Effector memory CD8-positive, alpha-beta T cell (primary cell): ENCODE measurements around the gene CACNA1C.

Experiments
- ATAC-seq: fragments of 150-1000 bp; cut with Tn5 transposase; replicated peaks from 2 replicates; pipeline ENCODE4 v1.10.0; 2021; ENCODE audit warnings: mild to moderate bottlenecking, moderate library complexity
- DNase-seq, 3 experiments: peaks; one replicate each; pipeline ENCODE4 v3.0.0; 2021
- H3K27ac Mint-ChIP-seq, 2 donors: one replicate each; pipeline ENCODE4 v1.8.0; 2022; ENCODE audit warnings: mild to moderate bottlenecking in 2 of 2, mixed read lengths in 2 of 2, moderate library complexity in 2 of 2
- H3K27me3 Mint-ChIP-seq, 2 donors: one replicate each; pipeline ENCODE4 v1.8.0; 2022; ENCODE audit warnings: mixed read lengths in 2 of 2
- H3K36me3 Mint-ChIP-seq: one replicate; pipeline ENCODE4 v1.8.0; 2022; ENCODE audit warnings: mild to moderate bottlenecking, moderate library complexity, mixed read lengths; ENCODE audit not compliant: insufficient read depth
- H3K4me1 Mint-ChIP-seq, 2 donors: one replicate each; pipeline ENCODE4 v1.8.0; 2022; ENCODE audit warnings: low read depth in 2 of 2, mixed read lengths in 2 of 2
- H3K4me3 Mint-ChIP-seq, 2 donors: one replicate each; pipeline ENCODE4 v1.8.0; 2022; ENCODE audit warnings: mild to moderate bottlenecking in 2 of 2, mixed read lengths in 2 of 2, moderate library complexity in 2 of 2
- H3K9me3 Mint-ChIP-seq, 2 donors: one replicate each; pipeline ENCODE4 v1.8.0; 2022; ENCODE audit warnings: mixed read lengths in 2 of 2

Gene CACNA1C

GRCh38 chr12:2445968-2446367, 393.2 kb downstream of the CACNA1C start:
- no peaks in the 10 kb centered on the region for H3K9me3 Mint-ChIP-seq
- no peak overlapping the region for H3K27ac Mint-ChIP-seq
- no peaks in the 10 kb centered on the region for H3K36me3 Mint-ChIP-seq
- H3K4me3 Mint-ChIP-seq: no peak overlapping the region
- ATAC-seq (no peak), DNase-seq (no peak)
- peaks cover 3 to 6% of the 10 kb centered on the region in 2 donors for H3K4me1 Mint-ChIP-seq
- H3K27me3 Mint-ChIP-seq: peaks cover 27 to 29% of the 10 kb centered on the region in 2 donors

DNA sequence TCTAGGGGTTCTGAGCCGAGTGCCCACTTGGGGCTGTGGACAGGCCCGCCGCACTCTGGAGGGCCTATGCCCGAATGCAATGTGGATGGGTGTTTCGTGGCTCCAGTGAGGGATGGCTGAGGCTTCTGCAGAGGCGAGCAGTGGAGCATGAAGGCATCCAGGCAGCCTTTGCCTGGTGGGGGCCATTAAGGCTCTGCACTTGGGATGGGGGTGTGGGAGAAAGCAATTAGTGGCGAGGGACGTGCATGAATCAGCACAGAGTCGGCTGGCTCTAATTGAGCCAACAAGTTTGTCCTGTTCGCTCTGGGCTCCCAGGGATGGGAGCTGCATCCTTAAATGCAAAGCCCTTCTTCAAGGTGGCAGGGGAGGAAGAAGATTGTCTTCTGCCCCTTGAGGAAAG, 395.1 kb downstream of the CACNA1C start:
- DNase-seq (no peak), ATAC-seq (no peak)
- peaks cover 20 to 29% of the 10 kb centered on the region in 2 donors for H3K27me3 Mint-ChIP-seq
- no peaks in the 10 kb centered on the region for H3K9me3 Mint-ChIP-seq
- H3K4me3 Mint-ChIP-seq: no peak overlapping the region
- H3K4me1 Mint-ChIP-seq: peaks cover 3 to 6% of the 10 kb centered on the region in 2 donors
- no peak overlapping the region for H3K27ac Mint-ChIP-seq
- H3K36me3 Mint-ChIP-seq: no peaks in the 10 kb centered on the region

GRCh38 chr12:2449586-2449985, 396.8 kb downstream of the CACNA1C start:
- H3K36me3 Mint-ChIP-seq: no peaks in the 10 kb centered on the region
- DNase-seq (no peak), ATAC-seq (no peak)
- H3K9me3 Mint-ChIP-seq: no peaks in the 10 kb centered on the region
- H3K4me1 Mint-ChIP-seq: peaks cover 3 to 6% of the 10 kb centered on the region in 2 donors
- H3K27me3 Mint-ChIP-seq: peaks cover 16 to 24% of the 10 kb centered on the region in 2 donors
- no peak overlapping the region for H3K27ac Mint-ChIP-seq
- no peak overlapping the region for H3K4me3 Mint-ChIP-seq

DNA sequence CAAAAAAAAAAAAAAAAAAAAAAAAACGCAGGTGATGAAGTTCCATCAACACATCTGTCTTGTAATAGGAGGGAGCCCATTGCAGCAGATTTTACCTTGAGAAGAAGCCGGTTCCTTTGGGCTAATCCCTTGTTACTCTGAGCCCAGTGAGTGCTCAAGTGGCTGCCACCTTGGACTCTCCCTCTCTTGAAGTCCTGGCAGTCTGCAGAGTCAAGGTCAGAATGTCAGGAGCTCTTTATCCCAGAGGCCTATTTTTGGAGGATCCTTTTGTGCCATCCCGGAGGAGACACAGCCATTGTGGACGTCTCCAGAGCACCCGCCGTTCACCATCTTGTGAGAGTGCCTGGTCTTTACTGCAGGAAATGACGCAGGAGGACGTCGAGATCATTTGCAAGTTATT, 397.8 kb downstream of the CACNA1C start:
- Mint-ChIP-seq H3K27me3 (peaks cover 7 to 15% of the 10 kb centered on the region in 2 donors), H3K9me3 (no peaks in the 10 kb centered on the region), H3K27ac (no peak overlapping the region), H3K4me3 (no peak overlapping the region), H3K36me3 (no peaks in the 10 kb centered on the region), H3K4me1 (peaks cover 3 to 6% of the 10 kb centered on the region in 2 donors)
- ATAC-seq (no peak), DNase-seq (no peak)

DNA sequence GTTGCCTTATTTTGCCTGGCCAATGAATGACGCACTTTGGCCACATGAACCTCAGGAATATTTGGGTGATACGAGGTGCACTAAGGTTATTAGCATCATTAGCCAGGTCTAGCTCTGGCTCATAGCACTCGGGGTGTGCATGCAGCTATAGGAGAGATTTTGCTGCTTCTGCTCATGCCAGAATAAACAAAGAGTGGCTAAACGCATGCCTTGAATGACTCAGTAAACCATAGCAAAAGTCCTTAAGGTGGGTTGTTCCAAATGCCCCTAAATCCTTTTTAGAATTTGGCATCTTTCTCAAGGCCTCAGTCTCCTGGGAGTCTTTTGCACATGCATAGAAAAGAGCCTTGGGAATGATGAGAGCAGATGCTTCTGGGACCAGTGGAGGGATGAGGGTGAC, 398.2 kb downstream of the CACNA1C start:
- ATAC-seq (no peak), DNase-seq (no peak)
- Mint-ChIP-seq H3K27me3 (peaks cover 2 to 10% of the 10 kb centered on the region in 2 donors), H3K9me3 (no peaks in the 10 kb centered on the region), H3K36me3 (no peaks in the 10 kb centered on the region), H3K27ac (no peak overlapping the region), H3K4me1 (peaks cover 3 to 6% of the 10 kb centered on the region in 2 donors), H3K4me3 (no peak overlapping the region)

GRCh38 chr12:2451497-2451896, 398.7 kb downstream of the CACNA1C start:
- H3K4me1 Mint-ChIP-seq: peaks cover 3 to 6% of the 10 kb centered on the region in 2 donors
- DNase-seq (no peak), ATAC-seq (no peak)
- no peak overlapping the region for H3K27ac Mint-ChIP-seq
- H3K4me3 Mint-ChIP-seq: no peak overlapping the region
- no peaks in the 10 kb centered on the region for H3K36me3 Mint-ChIP-seq
- H3K9me3 Mint-ChIP-seq: no peaks in the 10 kb centered on the region
- peaks cover 0 to 5% of the 10 kb centered on the region in 2 donors for H3K27me3 Mint-ChIP-seq

DNA sequence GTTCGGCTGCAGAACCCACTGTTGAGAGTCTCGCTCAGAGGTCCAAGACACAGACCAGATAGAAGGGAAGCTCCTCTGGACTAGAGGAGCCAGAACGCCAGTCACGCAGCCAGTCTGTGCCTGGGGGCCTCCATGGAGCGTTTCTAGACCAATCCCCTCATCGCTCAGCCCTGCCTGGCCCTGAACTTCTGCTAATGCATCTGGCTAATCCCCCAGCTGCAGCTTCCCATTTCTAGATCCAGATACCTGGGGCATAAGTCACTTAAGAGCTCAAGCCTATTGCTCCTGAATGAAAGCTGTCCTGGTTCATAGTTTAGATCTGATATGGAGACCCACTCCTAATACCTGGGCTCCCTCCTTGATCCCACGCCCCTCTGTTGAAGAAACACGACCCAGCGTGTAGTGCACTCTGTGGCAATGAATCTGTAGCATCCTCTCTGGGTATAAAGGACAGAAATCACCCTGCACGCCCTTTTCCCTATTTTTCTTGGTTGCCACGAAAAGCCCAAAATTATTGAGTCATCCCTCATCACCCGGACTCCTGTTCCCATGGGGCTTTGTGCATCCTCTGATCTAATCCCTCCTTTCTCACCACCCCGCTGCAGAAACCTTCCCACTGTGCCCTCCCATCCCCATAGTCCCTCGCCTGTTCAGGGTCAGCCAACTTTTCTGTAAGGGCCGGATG, 400.4 kb downstream of the CACNA1C start:
- no peak overlapping the region for H3K27ac Mint-ChIP-seq
- H3K36me3 Mint-ChIP-seq: no peaks in the 10 kb centered on the region

GRCh38 chr12:2453761-2454090, 400.9 kb downstream of the CACNA1C start:
- H3K27ac Mint-ChIP-seq: no peak overlapping the region

More for the DNA sequence above, 400.4 kb downstream of the CACNA1C start:
- Mint-ChIP-seq H3K4me1 (peaks cover 3 to 6% of the 10 kb centered on the region in 2 donors), H3K9me3 (no peaks in the 10 kb centered on the region), H3K27me3 (no peaks in the 10 kb centered on the region), H3K4me3 (no peak overlapping the region)
- no peak for ATAC-seq
- no peak for DNase-seq

DNA sequence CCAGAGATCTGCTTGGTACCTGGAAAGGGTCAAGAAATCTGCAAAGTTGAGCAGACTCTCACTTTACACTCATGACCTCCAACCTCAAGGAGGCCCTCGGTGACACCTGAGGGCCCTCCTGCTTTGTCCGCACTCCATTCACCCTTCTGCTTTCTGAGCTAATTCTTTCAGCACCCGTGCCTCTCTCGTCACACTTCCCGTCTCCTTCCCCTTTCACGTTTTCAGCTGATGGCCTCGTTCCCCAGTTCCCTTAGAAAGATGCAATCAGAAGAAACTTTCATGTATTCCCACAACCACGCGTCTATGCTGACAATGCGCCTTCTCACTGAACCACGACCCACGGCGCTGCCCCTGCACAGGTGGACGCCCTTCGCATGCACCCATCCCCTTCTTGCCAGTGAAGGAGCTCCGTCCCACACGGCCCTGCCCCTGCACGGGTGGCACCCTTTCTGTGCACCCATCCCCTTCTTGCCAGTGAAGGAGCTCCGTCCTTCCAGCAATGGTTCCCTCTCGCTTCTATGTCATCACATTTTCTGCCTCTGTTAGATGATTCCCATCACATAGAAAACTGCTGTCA, 401.9 kb downstream of the CACNA1C start:
- H3K27ac Mint-ChIP-seq: no peak overlapping the region
- H3K27me3 Mint-ChIP-seq: no peaks in the 10 kb centered on the region
- ATAC-seq (no peak), DNase-seq (no peak)
- H3K4me3 Mint-ChIP-seq: no peak overlapping the region
- H3K36me3 Mint-ChIP-seq: no peaks in the 10 kb centered on the region
- H3K9me3 Mint-ChIP-seq: no peaks in the 10 kb centered on the region
- peaks cover 2% of the 10 kb centered on the region in 2 donors for H3K4me1 Mint-ChIP-seq

More at GRCh38 chr12:2453761-2454090, 400.9 kb downstream of the CACNA1C start:
- Mint-ChIP-seq H3K4me3 (no peak overlapping the region), H3K4me1 (peaks cover 3 to 6% of the 10 kb centered on the region in 2 donors), H3K36me3 (no peaks in the 10 kb centered on the region), H3K9me3 (no peaks in the 10 kb centered on the region), H3K27me3 (no peaks in the 10 kb centered on the region)
- ATAC-seq (no peak), DNase-seq (no peak)

DNA sequence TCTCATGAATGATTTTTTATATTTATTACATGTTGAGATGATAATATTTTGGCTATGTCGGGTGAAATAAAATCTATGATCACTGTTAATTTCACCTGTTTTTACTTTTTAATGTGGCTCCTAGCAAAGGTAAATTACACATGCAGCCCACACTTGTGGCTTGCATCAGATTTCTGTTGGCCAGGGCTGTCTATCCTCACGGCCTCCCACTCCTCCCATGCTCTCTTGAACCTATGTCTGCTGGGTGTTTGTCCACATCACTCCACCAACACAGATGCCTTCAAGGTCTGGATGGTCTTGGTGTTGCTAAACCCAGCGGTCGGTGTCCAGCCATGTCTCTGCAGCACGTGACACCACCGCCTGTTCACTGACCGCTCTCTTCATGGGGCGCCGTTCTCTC, 402.6 kb downstream of the CACNA1C start:
- H3K9me3 Mint-ChIP-seq: no peaks in the 10 kb centered on the region
- no peak overlapping the region for H3K4me3 Mint-ChIP-seq
- no peaks in the 10 kb centered on the region for H3K36me3 Mint-ChIP-seq
- H3K27me3 Mint-ChIP-seq: no peaks in the 10 kb centered on the region
- no peak for DNase-seq
- no peak overlapping the region for H3K27ac Mint-ChIP-seq
- no peaks in the 10 kb centered on the region for H3K4me1 Mint-ChIP-seq
- ATAC-seq: no peak

DNA sequence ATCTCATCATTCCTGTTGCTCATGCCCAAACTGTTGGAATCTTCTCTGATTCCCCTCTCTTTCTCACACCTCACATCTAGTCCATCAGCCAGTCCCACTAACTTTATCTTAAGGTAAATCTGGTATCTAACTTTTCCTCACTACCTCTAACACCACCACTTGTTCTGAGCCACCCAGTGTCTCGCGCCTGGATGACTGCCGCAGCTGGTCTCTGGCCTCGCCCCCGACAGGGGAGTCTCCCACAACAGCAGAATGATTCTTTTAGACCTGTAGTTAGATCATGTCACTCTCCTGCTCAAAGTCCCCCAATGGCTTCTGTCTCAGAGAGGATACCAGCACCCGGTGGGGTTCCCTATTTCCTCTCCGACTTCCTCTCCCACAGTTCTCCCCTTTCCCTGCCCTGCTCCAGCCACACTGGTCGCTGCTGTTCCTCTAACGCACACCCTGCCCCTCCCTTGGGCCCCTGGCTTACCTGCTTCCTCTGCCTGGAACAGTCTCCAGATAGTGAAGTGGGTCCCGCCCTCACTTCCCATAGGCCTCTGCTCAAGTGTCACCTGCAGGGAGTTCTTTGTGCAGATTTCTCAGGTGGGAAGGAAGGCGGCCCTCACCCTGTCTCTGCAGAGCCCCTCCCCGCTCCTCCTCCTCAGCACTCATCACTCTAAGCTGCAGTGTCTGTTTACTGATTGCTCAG, 403.5 kb downstream of the CACNA1C start:
- ATAC-seq (no peak), DNase-seq (no peak)
- Mint-ChIP-seq H3K4me1 (no peaks in the 10 kb centered on the region), H3K27me3 (no peaks in the 10 kb centered on the region), H3K36me3 (no peaks in the 10 kb centered on the region), H3K9me3 (no peaks in the 10 kb centered on the region), H3K27ac (no peak overlapping the region), H3K4me3 (no peak overlapping the region)

DNA sequence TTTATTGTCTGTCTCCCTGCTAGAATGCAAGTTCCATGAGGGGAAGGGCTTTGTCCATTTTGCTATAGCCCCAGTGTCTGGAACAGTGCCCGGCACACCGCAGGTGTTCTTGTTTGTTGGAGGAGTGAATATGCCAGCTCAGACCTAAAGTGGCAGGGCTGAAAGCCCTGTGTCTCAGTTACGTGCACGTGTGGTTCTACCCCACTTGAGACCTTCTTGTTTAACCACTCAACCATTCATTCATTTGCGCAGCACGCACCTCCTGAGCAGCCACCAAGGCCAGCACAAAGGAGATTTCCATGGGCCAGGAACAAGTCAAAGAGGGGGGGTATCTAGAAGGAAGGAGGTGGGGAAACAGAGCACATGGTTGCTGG, 404.0 kb downstream of the CACNA1C start:
- Mint-ChIP-seq H3K4me1 (no peaks in the 10 kb centered on the region), H3K9me3 (no peaks in the 10 kb centered on the region), H3K36me3 (no peaks in the 10 kb centered on the region), H3K27ac (no peak overlapping the region), H3K27me3 (no peaks in the 10 kb centered on the region), H3K4me3 (no peak overlapping the region)
- ATAC-seq (no peak), DNase-seq (no peak)

- no peaks in the 10 kb centered on the region for H3K4me1 Mint-ChIP-seq
- H3K9me3 Mint-ChIP-seq: no peaks in the 10 kb centered on the region
- H3K36me3 Mint-ChIP-seq: no peaks in the 10 kb centered on the region
- ATAC-seq: no peak
- no peak overlapping the region for H3K4me3 Mint-ChIP-seq
- H3K27me3 Mint-ChIP-seq: no peaks in the 10 kb centered on the region
- no peak overlapping the region for H3K27ac Mint-ChIP-seq
- DNase-seq: no peak
These were observed 404.6 kb downstream of the CACNA1C start for GRCh38 chr12:2457215-2457932.
